GM12873 (cell line): ENCODE data around the gene CACNA1H.

Experiments
- CTCF ChIP-seq: IDR thresholded peaks from 2 replicates; pipeline ENCODE4 v1.5.1; 2012; ENCODE audit warnings: low read depth, mild to moderate bottlenecking, moderate library complexity, low read length, control low read depth; ENCODE audit not compliant: insufficient read depth; ENCODE audit errors: missing control alignments

CACNA1H gene

GRCh38 chr16:1129106-1129960, 23.6 kb upstream of the CACNA1H start:
- no peak for TF ChIP-seq CTCF

- no peak for TF ChIP-seq CTCF
These were observed 22.5 kb upstream of the CACNA1H start for GRCh38 chr16:1130382-1130781.

- no peak for TF ChIP-seq CTCF
These were observed 21.4 kb upstream of the CACNA1H start for GRCh38 chr16:1131378-1131994.

GRCh38 chr16:1132431-1132830, 20.5 kb upstream of the CACNA1H start:
- TF ChIP-seq CTCF: no peak

- TF ChIP-seq CTCF: no peak
These were observed 19.6 kb upstream of the CACNA1H start for GRCh38 chr16:1133271-1133670.

GRCh38 chr16:1133810-1134520, 18.9 kb upstream of the CACNA1H start:
- no peak for TF ChIP-seq CTCF
